ENCODE measurements around the gene LDAF1. TPM values are rescaled to one million over a fixed set of nuclear protein-coding genes. Genes with fewer than 3 reads are reported as not detected.

LDAF1 gene
- total and polyA plus RNA-seq, 2 experiments from 2014 or later: 30.4 to 34.5 TPM

DNA sequence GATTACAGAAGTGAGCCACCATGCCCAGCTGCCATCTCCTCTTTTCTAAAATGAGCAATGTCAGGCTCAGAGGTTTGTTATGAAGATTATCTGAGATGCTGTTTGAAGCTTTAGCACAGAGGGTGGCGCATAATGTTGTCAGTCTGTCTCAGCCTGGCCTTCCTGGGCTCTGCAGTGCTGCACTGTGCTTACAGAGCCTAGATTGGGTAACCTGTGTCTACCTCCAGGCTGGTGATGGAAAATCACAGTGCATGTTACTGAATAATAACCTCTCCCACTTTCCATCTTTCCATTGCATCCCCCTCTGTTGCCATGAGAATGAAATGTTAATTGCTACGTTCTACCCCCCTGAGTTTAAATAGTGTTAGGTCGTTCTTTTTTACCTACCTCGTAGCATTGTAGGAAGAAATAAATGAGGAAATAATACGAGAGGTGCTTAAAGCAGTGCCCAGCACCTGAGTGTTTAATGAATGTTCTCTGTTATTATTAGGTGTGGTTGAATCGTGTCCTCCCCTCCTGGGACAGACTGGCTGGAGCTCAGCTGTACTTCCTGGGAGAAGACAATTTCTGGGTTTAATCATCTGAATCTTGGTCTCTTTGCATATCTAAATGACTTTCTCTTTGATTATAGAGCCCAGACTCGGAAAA lies 6.2 kb downstream of the LDAF1 start:
- Histone ChIP-seq H3K36me3 (ENCODE audit: low read depth) (0 out of 2 replicates have a peak, but pooled peaks cover 3% of the 10 kb centered on the region), H3K9me2 (ENCODE audit: insufficient read depth) (no peaks in the 10 kb centered on the region), H3K27ac (no peak overlapping the region), H3F3A (ENCODE audit: insufficient read depth) (peaks cover 26% of the 10 kb centered on the region), H2AFZ (no peak overlapping the region), H3K9ac (no peak overlapping the region), H3K9me3 (ENCODE audit: low read depth) (no peaks in the 10 kb centered on the region), H3K4me1 (ENCODE audit: insufficient read depth) (peaks cover 41% of the 10 kb centered on the region), H3K4me3 (no peak overlapping the region), H4K20me1 (ENCODE audit: insufficient read depth) (no peaks in the 10 kb centered on the region), H3K79me2 (ENCODE audit: insufficient read depth) (no peaks in the 10 kb centered on the region), H3K27me3 (replicated peaks; ENCODE audit: insufficient read depth) (no peaks in the 10 kb centered on the region), H3K4me2 (ENCODE audit: unreplicated experiment) (no peak overlapping the region)
- WGBS, 2 experiments (ENCODE audit: low coverage in 1 of 2, low lambda C conversion rate in 2 of 2, missing lambda C conversion rate in 2 of 2): 95% methylated on average over 7 of the region's 7 CpGs
- DNase-seq: no peak
- TF ChIP-seq EZH2phosphoT487 (IDR thresholded peaks at IDR 0.05; ENCODE audit: insufficient read depth, low read depth): no peak
- TF ChIP-seq EZH2 (IDR thresholded peaks at IDR 0.05; ENCODE audit: insufficient read depth, poor library complexity, severe bottlenecking): no peak
- in situ Hi-C loops (cut with MboI): no loop called here

DNA sequence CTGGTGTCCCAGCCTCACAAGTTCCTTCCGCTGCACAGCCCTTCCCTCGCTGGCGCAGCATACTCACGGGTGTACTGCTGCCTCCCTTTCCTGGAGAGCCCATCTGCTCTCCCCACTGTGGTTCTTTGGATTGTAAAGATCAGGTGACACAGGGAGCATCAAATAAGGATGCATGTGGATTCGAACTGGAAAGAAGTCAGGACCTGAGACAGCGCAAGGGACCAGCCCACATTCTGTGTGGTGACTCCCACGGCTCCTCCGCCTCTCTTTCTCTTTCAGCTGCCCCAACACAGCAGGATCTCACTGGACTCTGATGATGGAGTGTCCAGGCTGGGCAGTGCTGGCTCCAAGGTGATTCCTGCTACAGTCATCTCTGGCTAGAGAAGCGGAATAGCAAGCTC lies 8.1 kb downstream of the LDAF1 start:
- peaks cover 11% of the 10 kb centered on the region for H3F3A ChIP-seq (ENCODE audit: insufficient read depth)
- H3K27me3 ChIP-seq (replicated peaks; ENCODE audit: insufficient read depth): no peaks in the 10 kb centered on the region
- no peak overlapping the region for H2AFZ ChIP-seq
- in situ Hi-C loops (cut with MboI): no loop called here
- no peak for TF ChIP-seq EZH2phosphoT487 (IDR thresholded peaks at IDR 0.05; ENCODE audit: insufficient read depth, low read depth)
- peaks cover 17% of the 10 kb centered on the region; the same call in 1 of the 2 replicates for H3K36me3 ChIP-seq (ENCODE audit: low read depth)
- peaks cover 28% of the 10 kb centered on the region for H3K4me1 ChIP-seq (ENCODE audit: insufficient read depth)
- no peak overlapping the region for H3K9ac ChIP-seq
- H3K4me2 ChIP-seq (ENCODE audit: unreplicated experiment): no peak overlapping the region
- no peaks in the 10 kb centered on the region for H3K9me2 ChIP-seq (ENCODE audit: insufficient read depth)
- H3K79me2 ChIP-seq (ENCODE audit: insufficient read depth): no peaks in the 10 kb centered on the region
- H3K9me3 ChIP-seq (ENCODE audit: low read depth): no peaks in the 10 kb centered on the region
- 91 to 94% methylated on average over 9 of the region's 9 CpGs for WGBS, 2 experiments (ENCODE audit: low coverage in 1 of 2, low lambda C conversion rate in 2 of 2, missing lambda C conversion rate in 2 of 2)
- peak; percentile 33 for DNase-seq
- H4K20me1 ChIP-seq (ENCODE audit: insufficient read depth): no peaks in the 10 kb centered on the region
- H3K4me3 ChIP-seq: no peak overlapping the region
- no peak overlapping the region for H3K27ac ChIP-seq

DNA sequence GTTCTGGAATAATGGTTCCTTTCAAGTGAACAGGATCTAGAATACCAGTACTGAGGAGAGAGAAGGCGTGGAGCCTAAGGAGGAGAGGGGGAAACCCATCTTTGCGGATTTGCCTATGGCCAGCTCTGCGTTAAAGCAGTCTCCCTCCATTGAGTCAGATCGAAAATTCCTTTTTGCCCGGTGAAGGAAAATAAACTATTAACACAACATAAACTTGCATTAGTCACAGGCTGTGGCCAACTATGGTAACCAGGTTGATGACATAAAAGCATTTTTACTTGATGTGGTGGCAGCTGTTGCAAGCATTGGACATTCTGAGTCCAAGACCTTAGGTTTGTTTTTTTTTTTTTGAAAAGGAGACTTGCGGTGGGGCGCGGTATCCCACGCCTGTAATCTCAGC lies 8.9 kb downstream of the LDAF1 start:
- WGBS, 2 experiments (ENCODE audit: low coverage in 1 of 2, low lambda C conversion rate in 2 of 2, missing lambda C conversion rate in 2 of 2): 51 to 58% methylated on average over 8 to 9 of the region's 9 CpGs
- DNase-seq: peak; percentile 92
- Histone ChIP-seq H2AFZ (no peak overlapping the region), H3K9me3 (ENCODE audit: low read depth) (no peaks in the 10 kb centered on the region), H3K4me3 (no peak overlapping the region), H3K36me3 (ENCODE audit: low read depth) (peaks cover 23% of the 10 kb centered on the region; the same call in 1 of the 2 replicates), H3K79me2 (ENCODE audit: insufficient read depth) (no peaks in the 10 kb centered on the region), H3F3A (ENCODE audit: insufficient read depth) (peaks cover 10% of the 10 kb centered on the region), H3K9me2 (ENCODE audit: insufficient read depth) (no peaks in the 10 kb centered on the region), H3K27ac (peak overlapping the region; percentile 68), H4K20me1 (ENCODE audit: insufficient read depth) (no peaks in the 10 kb centered on the region), H3K4me1 (ENCODE audit: insufficient read depth) (peaks cover 28% of the 10 kb centered on the region), H3K27me3 (replicated peaks; ENCODE audit: insufficient read depth) (no peaks in the 10 kb centered on the region), H3K4me2 (ENCODE audit: unreplicated experiment) (peak overlapping the region; percentile 44), H3K9ac (no peak overlapping the region)
- no peak for TF ChIP-seq EZH2 (IDR thresholded peaks at IDR 0.05; ENCODE audit: insufficient read depth, poor library complexity, severe bottlenecking)
- in situ Hi-C loops (cut with MboI): no loop called here

DNA sequence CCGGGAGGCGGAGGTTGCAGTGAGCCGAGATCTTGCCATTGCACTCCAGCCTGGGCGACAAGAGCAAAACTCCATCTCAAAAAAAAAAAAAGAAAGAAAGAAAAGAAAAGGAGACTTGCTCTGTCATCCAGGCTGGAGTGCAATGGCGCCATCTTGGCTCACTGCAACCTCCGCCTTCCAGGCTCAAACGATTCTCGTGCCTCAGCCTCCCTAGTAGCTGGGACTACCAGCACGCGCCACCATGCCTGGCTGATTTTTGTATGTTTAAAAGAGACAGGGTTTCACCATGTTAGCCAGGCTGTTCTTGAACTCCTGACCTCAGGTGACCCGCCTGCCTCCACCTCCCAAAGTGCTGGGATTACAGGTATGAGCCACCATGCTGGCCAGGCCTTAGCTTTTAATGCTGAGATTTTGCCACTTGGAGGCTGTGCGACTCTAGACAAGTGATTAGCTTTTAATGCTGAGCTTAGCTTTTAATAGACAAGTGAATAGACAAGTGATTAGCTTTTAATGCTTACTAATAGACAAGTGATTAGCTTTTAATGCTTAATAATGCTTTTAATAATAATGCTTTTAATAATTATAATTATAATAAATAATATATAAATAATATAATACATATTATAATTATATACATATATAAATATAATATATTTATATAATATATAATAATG lies 9.6 kb downstream of the LDAF1 start:
- peaks cover 10% of the 10 kb centered on the region for H3F3A ChIP-seq (ENCODE audit: insufficient read depth)
- no peak for DNase-seq
- H3K27ac ChIP-seq: peak overlapping the region; percentile 68
- H2AFZ ChIP-seq: no peak overlapping the region
- no peaks in the 10 kb centered on the region for H3K27me3 ChIP-seq (replicated peaks; ENCODE audit: insufficient read depth)
- no peak for TF ChIP-seq EZH2phosphoT487 (IDR thresholded peaks at IDR 0.05; ENCODE audit: insufficient read depth, low read depth)
- no peaks in the 10 kb centered on the region for H4K20me1 ChIP-seq (ENCODE audit: insufficient read depth)
- H3K9me3 ChIP-seq (ENCODE audit: low read depth): no peaks in the 10 kb centered on the region
- no peak overlapping the region for H3K4me3 ChIP-seq
- no peak overlapping the region for H3K9ac ChIP-seq
- peaks cover 26% of the 10 kb centered on the region; the same call in 1 of the 2 replicates for H3K36me3 ChIP-seq (ENCODE audit: low read depth)
- H3K4me1 ChIP-seq (ENCODE audit: insufficient read depth): peaks cover 23% of the 10 kb centered on the region
- H3K9me2 ChIP-seq (ENCODE audit: insufficient read depth): no peaks in the 10 kb centered on the region
- WGBS, 2 experiments (ENCODE audit: low coverage in 1 of 2, low lambda C conversion rate in 2 of 2, missing lambda C conversion rate in 2 of 2): 98 to 99% methylated on average over 8 to 12 of the region's 12 CpGs
- no peak overlapping the region for H3K4me2 ChIP-seq (ENCODE audit: unreplicated experiment)
- in situ Hi-C loops (cut with MboI): no loop called here
- H3K79me2 ChIP-seq (ENCODE audit: insufficient read depth): no peaks in the 10 kb centered on the region

All from GM23248 (cell line).